ENCODE measurements around the gene DHX35.

DNA sequence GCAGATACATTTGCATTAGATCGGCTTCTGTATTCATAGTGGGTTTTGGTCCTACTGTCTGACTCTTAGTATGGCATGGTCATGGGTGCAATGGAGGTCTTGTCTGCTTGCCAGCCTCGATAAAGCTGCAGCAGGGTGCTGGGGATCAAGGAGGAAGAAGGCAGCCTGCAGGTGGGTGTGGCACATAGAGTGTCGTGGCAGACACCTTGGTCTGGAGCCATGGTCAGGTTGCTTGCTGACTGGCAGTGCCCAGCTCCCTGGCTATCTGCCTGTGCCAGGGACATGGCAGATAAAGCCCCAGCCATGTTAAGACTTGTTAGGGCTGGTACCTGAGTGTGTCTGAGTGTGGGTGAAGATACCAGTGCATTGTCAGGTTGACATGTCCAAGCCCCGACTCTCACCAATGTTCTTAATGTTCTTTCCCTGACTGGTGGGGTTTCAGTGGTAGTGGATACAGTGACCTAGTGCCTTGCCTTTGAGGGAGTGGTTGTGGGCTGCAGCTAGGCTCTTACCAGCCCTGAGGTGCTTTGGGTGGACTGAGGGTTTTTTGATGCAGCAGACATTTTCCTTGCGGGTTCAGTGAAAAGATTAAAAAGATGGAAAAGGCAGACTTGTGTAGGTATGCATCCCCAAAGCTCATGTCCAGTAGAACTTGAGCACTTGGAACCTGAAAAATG lies 34.1 kb upstream of the DHX35 start:
- TF ChIP-seq GATAD2B (conservative IDR thresholded peaks at IDR 0.05; ENCODE audit: low read depth) (no peak), POLR2A (IDR thresholded peaks at IDR 0.05; ENCODE audit: low read depth, low read length) (peak; percentile 45), MXI1 (IDR thresholded peaks at IDR 0.05; ENCODE audit: low read depth, low read length) (0 out of 2 replicates have a peak, but pooled peaks have one; percentile 20), KDM1A (IDR thresholded peaks at IDR 0.05; ENCODE audit: borderline replicate concordance) (no peak), BHLHE40 (IDR thresholded peaks at IDR 0.05; ENCODE audit: borderline replicate concordance in 1 of 2, low read depth in 2 of 2, low read length in 1 of 2) (no peak), NR2C1 (IDR thresholded peaks at IDR 0.05) (no peak), RCOR1 (conservative IDR thresholded peaks at IDR 0.05; ENCODE audit: low read depth, low read length) (no peak)
- TF ChIP-seq, protein P1, sequence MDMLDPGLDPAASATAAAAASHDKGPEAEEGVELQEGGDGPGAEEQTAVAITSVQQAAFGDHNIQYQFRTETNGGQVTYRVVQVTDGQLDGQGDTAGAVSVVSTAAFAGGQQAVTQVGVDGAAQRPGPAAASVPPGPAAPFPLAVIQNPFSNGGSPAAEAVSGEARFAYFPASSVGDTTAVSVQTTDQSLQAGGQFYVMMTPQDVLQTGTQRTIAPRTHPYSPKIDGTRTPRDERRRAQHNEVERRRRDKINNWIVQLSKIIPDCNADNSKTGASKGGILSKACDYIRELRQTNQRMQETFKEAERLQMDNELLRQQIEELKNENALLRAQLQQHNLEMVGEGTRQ (IDR thresholded peaks at IDR 0.05; ENCODE audit: borderline replicate concordance, low read depth, low read length) = no peak
- TF ChIP-seq, protein P2, sequence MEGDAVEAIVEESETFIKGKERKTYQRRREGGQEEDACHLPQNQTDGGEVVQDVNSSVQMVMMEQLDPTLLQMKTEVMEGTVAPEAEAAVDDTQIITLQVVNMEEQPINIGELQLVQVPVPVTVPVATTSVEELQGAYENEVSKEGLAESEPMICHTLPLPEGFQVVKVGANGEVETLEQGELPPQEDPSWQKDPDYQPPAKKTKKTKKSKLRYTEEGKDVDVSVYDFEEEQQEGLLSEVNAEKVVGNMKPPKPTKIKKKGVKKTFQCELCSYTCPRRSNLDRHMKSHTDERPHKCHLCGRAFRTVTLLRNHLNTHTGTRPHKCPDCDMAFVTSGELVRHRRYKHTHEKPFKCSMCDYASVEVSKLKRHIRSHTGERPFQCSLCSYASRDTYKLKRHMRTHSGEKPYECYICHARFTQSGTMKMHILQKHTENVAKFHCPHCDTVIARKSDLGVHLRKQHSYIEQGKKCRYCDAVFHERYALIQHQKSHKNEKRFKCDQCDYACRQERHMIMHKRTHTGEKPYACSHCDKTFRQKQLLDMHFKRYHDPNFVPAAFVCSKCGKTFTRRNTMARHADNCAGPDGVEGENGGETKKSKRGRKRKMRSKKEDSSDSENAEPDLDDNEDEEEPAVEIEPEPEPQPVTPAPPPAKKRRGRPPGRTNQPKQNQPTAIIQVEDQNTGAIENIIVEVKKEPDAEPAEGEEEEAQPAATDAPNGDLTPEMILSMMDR (IDR thresholded peaks at IDR 0.05 in 2 of 3, conservative IDR thresholded peaks at IDR 0.05 in 1 of 3; ENCODE audit: control insufficient read depth in 2 of 3, extremely low read depth in 1 of 3, insufficient read depth in 1 of 3, low read depth in 3 of 3, low read length in 3 of 3) = no peak
- TF ChIP-seq, protein P3, sequence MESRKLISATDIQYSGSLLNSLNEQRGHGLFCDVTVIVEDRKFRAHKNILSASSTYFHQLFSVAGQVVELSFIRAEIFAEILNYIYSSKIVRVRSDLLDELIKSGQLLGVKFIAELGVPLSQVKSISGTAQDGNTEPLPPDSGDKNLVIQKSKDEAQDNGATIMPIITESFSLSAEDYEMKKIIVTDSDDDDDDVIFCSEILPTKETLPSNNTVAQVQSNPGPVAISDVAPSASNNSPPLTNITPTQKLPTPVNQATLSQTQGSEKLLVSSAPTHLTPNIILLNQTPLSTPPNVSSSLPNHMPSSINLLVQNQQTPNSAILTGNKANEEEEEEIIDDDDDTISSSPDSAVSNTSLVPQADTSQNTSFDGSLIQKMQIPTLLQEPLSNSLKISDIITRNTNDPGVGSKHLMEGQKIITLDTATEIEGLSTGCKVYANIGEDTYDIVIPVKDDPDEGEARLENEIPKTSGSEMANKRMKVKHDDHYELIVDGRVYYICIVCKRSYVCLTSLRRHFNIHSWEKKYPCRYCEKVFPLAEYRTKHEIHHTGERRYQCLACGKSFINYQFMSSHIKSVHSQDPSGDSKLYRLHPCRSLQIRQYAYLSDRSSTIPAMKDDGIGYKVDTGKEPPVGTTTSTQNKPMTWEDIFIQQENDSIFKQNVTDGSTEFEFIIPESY (IDR thresholded peaks at IDR 0.05) = no peak
